Measurements from ENCODE around the gene PCDH18.

- TF ChIP-seq CTCF (IDR thresholded peaks at IDR 0.05) (no peak), POLR2A (IDR thresholded peaks at IDR 0.05) (no peak)
Observed at GRCh38 chr4:137572163-137572562, 39.9 kb upstream of the PCDH18 start.

All from sigmoid colon (tissue), 3 donors.